ENCODE data around the gene GRM5.

GRCh38 chr11:88534185-88534584 lies 531.6 kb downstream of the GRM5 start:
- no peak for TF ChIP-seq REST (IDR thresholded peaks at IDR 0.05; ENCODE audit: insufficient read depth in 1 of 2, low read depth in 2 of 2, low read length in 2 of 2)
- no peak for TF ChIP-seq POLR2AphosphoS5 (IDR thresholded peaks at IDR 0.05; ENCODE audit: low read depth, low read length)
- TF ChIP-seq TAF1 (IDR thresholded peaks at IDR 0.05; ENCODE audit: borderline replicate concordance, insufficient read depth, low read length) = no peak
- no peak for TF ChIP-seq SIN3A (IDR thresholded peaks at IDR 0.05; ENCODE audit: borderline replicate concordance, insufficient read depth, low read length)
- no peak for TF ChIP-seq FOXP2 (optimal IDR thresholded peaks at IDR 0.05; ENCODE audit: borderline replicate concordance, extremely low read depth, extremely low read length, insufficient read depth)
